ENCODE data around the gene MUSK.
"Not testable (repeated sequence)": the region's sequence is repeated elsewhere in the genome, so short reads cannot be mapped to it uniquely, and the experiment has no call there.

The MUSK gene

DNA sequence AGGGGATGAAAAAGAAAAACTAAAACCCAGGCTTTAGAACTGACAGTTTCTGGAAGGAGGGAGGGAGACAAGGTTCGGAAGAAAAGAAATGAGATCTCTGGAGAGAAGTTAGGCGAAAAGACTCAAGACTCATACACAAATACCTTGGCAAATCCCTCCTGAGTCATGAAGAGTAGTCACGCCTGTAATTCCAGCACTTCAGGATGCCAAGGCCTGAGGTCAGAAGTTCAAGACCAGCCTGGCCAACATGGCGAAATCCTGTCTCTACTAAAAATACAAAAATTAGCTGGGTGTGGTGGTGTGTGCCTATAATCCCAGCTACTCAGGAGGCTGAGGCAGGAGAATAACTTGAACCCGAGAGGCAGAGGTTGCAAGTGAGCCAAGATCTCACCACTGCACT lies 27.3 kb downstream of the MUSK start:
- not testable (repeated sequence) for DNase-seq (ENCODE audit: low read depth, low spot score)

DNA sequence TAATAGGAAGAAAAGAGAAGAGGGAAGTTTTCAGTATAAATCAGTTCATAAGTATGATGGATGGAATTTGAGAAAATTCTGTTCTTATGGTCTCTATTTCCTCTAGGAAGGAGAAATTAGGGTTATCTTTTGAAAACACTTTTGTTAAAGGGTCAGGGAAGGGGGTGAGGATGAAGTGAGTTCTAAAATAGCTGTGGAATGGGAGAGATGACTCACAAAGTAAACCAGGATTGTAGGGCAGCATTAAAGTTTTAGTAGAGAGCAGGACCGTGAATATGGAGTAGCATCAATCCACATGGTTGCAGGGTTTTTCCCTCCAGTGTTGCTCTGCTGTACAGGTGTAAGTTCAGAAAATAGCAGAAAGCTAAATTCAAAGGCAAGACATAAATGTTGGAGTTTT lies 32.4 kb downstream of the MUSK start:
- DNase-seq (ENCODE audit: low read depth, low spot score), result no peak

- no peak for DNase-seq (ENCODE audit: low read depth, low spot score)
These were observed 35.1 kb downstream of the MUSK start for GRCh38 chr9:110703669-110704068.

- DNase-seq (ENCODE audit: low read depth, low spot score), result no peak
These were observed 38.8 kb downstream of the MUSK start for GRCh38 chr9:110707419-110707818.

DNA sequence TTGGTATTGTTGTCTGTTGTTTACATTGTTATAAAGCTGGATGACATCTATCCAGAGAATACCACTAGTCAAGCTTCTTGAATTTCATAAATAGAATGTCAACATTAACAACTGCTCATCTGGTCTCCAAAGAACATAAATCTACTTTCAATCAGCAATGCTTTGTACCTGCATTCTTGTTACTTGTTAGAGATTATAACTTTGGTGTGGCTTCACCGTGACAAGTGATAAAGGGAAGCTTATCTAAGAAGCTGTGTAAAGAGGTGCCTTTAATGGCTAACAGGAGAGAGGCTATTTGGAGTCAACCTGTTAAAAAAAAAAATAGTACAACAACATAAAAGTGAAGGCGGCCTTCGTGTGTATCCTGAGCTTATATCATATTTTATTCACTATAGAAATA lies 41.8 kb downstream of the MUSK start:
- DNase-seq (ENCODE audit: low read depth, low spot score), result no peak

GRCh38 chr9:110712955-110713354 lies 44.4 kb downstream of the MUSK start:
- no peak for DNase-seq (ENCODE audit: low read depth, low spot score)

DNA sequence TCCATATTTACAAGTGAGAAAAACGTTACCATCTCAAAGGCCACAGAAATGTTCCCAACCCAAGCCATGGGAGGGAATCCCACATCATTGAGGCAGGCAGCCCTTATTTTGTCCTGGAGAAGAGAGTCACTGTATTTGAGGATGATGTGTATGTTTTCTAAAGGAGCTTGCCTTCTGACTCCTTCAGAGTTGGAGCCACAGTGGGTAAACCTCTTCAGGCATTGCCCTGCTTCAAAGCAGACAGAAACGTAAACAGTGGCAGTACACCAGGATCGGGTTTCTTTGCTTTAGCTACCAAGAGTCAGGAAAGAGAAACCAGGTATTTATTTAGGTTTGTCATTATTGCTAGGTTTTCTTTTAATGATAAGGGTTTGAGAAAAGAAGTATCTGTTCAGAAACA lies 45.7 kb downstream of the MUSK start:
- DNase-seq (ENCODE audit: low read depth, low spot score), result no peak

DNA sequence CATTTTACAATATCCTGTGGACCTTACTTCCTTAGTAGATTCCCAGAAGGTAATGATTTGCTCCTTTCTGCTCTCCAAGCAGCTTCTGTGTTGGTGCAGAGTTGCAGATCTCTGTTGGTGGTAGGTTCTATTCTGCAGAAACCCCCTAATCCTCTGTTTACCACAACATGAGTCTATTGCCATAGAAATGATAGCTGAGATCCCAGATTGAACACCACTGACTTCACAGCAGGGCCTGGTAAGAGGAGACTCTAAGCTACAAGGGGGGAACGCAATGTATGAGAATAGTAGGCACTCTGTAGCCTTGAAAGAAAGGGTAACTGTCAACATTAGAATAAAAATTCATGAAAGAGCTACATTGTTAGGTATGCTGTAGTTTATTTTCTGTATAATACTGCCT lies 59.5 kb downstream of the MUSK start:
- no peak for DNase-seq (ENCODE audit: low read depth, low spot score)

DNA sequence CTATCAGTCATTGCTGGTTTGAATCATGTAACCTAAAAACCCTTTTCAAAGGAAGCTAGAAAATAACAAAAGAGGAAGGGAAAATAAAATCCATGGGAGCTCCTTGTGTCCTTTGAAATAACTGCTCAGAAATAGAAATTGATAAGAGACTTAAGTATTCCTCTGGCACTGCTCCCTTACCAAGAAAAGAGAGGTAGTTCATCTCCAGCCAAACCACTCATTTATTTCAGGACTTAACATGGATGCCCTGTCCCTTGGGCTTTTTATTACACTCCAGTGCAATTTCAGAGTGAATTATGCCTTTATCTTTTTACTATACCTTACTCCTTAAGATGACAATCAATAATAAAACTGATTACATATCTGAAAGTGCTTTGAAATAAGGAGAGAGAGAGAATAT lies 61.0 kb downstream of the MUSK start:
- DNase-seq (ENCODE audit: low read depth, low spot score), result no peak

DNA sequence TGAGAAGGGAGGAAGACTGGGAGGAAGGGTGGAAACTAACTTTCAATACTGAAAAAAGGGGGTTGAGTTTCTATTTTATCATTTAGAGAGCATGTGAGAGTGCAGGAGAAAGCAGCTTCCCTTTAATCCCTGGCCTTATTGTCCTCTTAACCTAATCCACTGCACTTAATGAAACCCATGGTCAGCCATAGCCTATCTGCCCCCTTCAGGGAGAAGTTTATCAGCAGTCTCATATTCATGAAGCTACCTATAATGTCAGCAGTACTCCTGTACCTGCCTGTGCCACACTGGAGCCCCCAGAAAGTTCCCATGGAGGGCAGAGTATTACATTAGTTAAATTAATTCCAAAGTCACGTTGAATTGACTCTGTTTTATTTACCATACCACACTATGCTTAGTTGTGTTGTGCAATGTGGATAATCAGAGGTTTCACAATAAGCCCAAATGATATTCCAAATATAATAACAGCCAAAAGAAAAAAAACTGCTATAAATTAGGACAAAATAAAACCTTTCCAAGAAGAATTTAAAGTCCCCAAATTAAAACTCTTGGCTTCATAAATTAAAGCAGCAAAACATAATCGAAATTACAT lies 62.9 kb downstream of the MUSK start:
- DNase-seq (ENCODE audit: low read depth, low spot score), result no peak

DNA sequence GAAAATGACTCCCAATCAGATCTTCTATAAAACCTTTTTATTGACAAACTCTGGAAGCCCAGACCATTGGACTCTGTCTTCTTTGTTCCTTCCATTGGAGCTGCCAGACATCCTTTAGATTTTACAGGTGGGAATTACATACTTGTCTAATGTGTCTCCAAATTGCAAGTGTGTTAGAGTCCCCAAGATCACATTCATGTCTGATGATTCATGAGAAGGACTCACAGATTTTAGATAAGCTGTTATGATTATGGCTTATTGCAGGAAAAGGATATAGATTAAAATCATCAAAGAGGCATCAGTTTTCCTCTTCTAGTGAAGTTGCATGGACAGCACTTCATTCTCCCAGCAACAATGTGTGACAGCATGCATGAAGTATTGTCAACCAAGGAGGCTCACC lies 70.4 kb downstream of the MUSK start:
- no peak for DNase-seq (ENCODE audit: low read depth, low spot score)

DNA sequence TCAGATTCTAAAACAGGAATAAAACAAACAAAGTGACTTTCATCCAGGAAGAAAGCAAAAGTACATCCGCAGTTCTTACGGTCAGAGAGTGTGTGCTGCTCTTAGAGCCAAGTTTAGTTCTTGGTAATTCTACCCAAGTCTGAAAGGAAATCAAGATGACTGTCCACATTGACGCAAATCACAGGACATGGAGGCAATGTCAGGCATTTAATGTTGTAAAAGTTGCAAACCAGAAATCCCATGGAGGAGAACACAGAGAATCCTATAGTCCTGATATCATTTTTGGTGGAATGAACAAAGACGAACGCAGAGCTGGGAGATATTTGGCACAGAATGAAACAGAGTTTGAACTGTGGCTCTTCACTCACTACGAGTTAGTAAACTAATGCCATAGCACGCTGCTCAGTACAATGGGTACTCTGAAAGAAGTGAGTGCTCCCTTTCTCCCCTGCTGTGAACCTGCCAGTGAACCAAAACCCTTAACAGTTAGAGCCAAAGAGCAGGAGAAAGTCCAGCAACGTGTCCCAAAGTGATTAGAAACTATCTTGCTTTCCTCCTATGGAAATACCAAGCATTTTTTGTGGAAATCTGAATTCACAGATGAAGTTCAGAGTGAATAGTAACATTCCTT lies 74.3 kb downstream of the MUSK start:
- no peak for DNase-seq (ENCODE audit: low read depth, low spot score)

DNA sequence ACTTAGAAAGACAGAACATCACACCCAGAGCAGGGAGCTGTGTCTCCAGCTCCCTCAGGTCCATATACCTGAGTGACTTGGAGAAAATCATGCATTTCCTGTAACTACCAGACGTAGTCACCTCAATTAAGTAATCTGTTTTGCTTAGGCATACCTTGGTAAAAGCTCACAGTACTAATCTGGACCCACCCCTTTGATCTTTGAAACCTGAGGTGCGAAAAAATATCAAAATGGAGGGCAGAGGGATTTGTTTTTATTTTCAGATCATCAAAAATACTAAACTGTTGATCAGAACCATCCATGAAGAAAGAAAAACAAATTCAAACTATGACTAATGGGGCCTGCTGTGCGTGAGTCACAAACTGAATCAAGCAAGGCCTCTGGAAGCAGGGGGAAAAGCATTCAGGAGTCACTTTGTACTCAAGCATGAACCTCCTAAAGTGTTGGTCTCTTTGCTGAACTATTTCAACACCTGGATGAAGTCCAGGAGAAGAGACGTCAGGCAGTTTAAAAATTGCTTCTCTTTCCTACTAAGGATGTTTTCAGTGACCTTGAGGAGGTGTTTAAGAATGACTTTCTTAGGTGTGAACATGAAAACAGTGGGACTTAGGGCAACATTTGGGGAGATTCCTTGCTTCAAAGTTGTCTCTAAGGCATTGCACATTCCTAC lies 76.3 kb downstream of the MUSK start:
- no peak for DNase-seq (ENCODE audit: low read depth, low spot score)

GRCh38 chr9:110745676-110746075 lies 77.1 kb downstream of the MUSK start:
- no peak for DNase-seq (ENCODE audit: low read depth, low spot score)

- no peak for DNase-seq (ENCODE audit: low read depth, low spot score)
These were observed 77.8 kb downstream of the MUSK start for GRCh38 chr9:110746211-110746930.

GRCh38 chr9:110748251-110748893 lies 79.8 kb downstream of the MUSK start:
- DNase-seq (ENCODE audit: low read depth, low spot score), result no peak

DNA sequence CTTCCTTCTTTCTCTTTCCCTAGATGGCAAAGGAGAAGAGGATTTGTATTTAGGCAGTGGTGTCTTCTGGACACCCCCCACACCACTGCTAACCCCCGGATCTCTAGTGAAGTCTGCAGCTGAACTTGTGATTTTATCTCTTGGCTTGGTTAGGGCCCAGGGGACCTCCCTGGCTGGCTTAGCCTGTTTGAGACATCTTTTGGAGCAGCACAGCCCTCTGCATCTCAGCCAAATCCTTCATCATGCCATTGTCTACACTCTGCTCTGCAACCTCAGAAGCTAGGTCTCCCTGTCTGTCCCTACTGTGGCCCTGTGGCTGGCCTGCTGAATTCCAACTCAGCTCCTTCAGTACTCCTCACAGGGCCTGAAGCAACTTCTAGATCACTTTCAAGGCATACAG lies 81.7 kb downstream of the MUSK start:
- DNase-seq (ENCODE audit: low read depth, low spot score), result no peak

- no peak for DNase-seq (ENCODE audit: low read depth, low spot score)
These were observed 83.4 kb downstream of the MUSK start for GRCh38 chr9:110751971-110752370.

DNA sequence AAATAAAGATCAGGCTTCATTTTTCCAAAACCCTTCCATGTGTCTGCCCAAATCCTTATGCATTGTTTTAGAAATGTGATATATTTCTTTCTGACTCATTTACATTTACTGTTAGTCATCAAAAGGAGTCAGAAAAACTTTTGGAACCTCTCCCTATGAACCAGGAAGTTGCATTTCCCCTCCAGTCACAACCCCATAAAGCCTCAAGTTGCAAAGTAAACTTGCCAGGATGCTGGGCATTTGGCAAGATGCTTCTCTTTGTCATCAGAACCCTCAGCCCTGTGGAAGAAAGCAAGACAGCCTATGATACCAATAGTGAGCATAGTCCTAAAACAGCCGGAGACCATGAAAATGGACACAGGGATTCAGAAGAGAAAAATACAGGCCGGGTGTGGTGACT lies 84.2 kb downstream of the MUSK start:
- no peak for DNase-seq (ENCODE audit: low read depth, low spot score)

GRCh38 chr9:110753731-110754231 lies 85.2 kb downstream of the MUSK start:
- DNase-seq (ENCODE audit: low read depth, low spot score), result no peak

DNA sequence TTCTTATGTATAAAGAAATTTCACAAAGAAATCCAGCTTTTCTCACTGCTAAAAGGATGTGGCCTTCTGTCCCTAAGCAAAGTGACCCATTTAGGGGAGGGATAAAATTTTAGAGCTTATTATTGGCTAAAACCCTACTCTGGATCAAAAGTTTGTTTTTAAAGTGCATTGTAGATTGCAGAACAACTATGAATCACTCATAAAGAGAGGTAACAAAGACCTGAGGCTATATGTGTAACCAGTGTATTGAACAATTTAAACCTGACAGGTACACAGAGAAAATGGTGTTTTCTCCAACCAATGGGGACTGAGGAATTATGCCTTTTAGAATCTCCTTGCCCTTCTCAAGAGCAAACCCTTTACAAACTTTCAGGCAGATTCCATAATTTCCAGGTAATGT lies 86.6 kb downstream of the MUSK start:
- no peak for DNase-seq (ENCODE audit: low read depth, low spot score)

- no peak for DNase-seq (ENCODE audit: low read depth, low spot score)
These were observed 89.6 kb downstream of the MUSK start for GRCh38 chr9:110758201-110758600.
